22Rv1 (cell line): ENCODE data around the gene RNF166.

Experiments used
- ZFX ChIP-seq: fragments of 450-650 bp; IDR thresholded peaks from 2 replicates; pipeline ENCODE4 v1.6.1; 2017; ENCODE audit warnings: antibody characterized with exemption, borderline replicate concordance
- TF ChIP-seq, protein P1 (sequence below): fragments of 450-650 bp; IDR thresholded peaks from 2 replicates; pipeline ENCODE4 v1.5.1; 2017; ENCODE audit warnings: mild to moderate bottlenecking

DNA sequence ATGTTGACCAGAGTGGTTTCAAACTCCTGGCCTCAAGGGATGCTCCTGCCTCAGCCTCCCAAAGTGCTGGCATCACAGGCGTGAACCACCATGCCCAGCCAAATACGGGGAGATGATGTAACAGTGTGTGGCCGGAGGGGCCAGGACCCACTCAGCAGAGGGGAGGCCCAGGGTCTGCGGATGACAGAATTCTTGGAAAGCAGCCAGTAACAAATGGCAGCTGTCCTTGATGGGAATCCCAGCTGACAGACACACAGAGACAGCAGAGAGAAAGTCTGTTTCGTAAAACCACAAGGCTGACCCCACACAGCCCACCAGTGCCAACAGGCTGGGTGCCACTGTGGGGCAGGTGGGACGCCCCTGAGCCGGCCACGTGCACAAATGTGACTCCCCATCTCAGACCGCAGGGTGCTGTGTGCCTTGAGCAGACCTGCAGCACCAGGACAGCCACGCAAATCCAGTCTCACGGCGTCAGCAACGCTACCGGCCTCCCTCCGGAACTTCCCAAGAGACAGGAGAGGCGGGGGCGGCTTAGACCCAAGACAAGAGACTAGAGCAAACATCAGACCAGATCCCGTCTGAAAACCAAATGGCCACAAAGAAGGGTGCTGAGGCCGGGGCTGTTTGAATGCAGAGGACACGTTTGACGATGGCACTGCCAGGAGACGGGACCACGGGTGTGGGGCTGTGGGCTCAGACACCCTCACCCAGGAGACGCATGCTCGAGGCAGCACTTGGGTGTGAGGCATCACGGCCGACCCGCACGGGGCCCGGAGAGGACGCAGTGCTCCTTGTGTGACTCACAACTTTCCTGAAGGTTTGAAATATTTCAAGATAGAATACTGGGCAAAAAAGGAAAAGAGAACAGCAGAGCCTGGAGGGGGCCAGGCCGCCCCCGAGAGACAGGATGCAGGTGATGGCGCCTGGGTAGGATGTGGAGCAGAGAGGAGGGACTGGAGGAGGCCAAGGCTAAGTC lies 24.7 kb upstream of the RNF166 start:
- TF ChIP-seq ZFX: no peak
- TF ChIP-seq, protein P1, sequence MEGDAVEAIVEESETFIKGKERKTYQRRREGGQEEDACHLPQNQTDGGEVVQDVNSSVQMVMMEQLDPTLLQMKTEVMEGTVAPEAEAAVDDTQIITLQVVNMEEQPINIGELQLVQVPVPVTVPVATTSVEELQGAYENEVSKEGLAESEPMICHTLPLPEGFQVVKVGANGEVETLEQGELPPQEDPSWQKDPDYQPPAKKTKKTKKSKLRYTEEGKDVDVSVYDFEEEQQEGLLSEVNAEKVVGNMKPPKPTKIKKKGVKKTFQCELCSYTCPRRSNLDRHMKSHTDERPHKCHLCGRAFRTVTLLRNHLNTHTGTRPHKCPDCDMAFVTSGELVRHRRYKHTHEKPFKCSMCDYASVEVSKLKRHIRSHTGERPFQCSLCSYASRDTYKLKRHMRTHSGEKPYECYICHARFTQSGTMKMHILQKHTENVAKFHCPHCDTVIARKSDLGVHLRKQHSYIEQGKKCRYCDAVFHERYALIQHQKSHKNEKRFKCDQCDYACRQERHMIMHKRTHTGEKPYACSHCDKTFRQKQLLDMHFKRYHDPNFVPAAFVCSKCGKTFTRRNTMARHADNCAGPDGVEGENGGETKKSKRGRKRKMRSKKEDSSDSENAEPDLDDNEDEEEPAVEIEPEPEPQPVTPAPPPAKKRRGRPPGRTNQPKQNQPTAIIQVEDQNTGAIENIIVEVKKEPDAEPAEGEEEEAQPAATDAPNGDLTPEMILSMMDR: no peak
